Stimulated activated CD4-positive, alpha-beta T cell treated with anti-CD3 and anti-CD28 coated beads, Interleukin-4, amount 100 ng/mL, for 1 hour (primary cell): ENCODE results near the gene SRSF2.
"Not testable (repeated sequence)": the region's sequence is repeated elsewhere in the genome, so short reads cannot be mapped to it uniquely, and the experiment has no call there.

Experiments
- DNase-seq: peaks from one replicate; pipeline ENCODE4 v3.0.0-alpha.2; 2020

Gene SRSF2

GRCh38 chr17:76737082-76737675, at the start of gene SRSF2:
SRSF2 (minus strand) TSS chr17:76737331; CDS start chr17:76737160, 171 bp downstream.
- peak; percentile 97 for DNase-seq

- no peak for DNase-seq
Observed at GRCh38 chr17:76784926-76785325, 47.8 kb upstream of the SRSF2 start.

GRCh38 chr17:76783146-76783545, 46.0 kb upstream of the SRSF2 start:
- no peak for DNase-seq

- DNase-seq: no peak
Observed at GRCh38 chr17:76781056-76781982, 44.2 kb upstream of the SRSF2 start.

- DNase-seq: no peak
Observed at GRCh38 chr17:76775021-76775600, 38.0 kb upstream of the SRSF2 start.

- peak; percentile 55 for DNase-seq
Observed at GRCh38 chr17:76772842-76773525, 35.9 kb upstream of the SRSF2 start.

GRCh38 chr17:76758570-76758969, 21.4 kb upstream of the SRSF2 start:
- DNase-seq: no peak

GRCh38 chr17:76757256-76757655, 20.1 kb upstream of the SRSF2 start:
- DNase-seq: no peak

- DNase-seq: no peak
Observed at GRCh38 chr17:76755285-76755684, 18.2 kb upstream of the SRSF2 start.

- DNase-seq: no peak
Observed at GRCh38 chr17:76753061-76753961, 16.2 kb upstream of the SRSF2 start.

- DNase-seq: no peak
Observed at GRCh38 chr17:76752006-76752405, 14.9 kb upstream of the SRSF2 start.

GRCh38 chr17:76751416-76751993, 14.4 kb upstream of the SRSF2 start:
- no peak for DNase-seq

- DNase-seq: no peak
Observed at GRCh38 chr17:76748657-76749056, 11.5 kb upstream of the SRSF2 start.

- DNase-seq: no peak
Observed at GRCh38 chr17:76747716-76748363, 10.7 kb upstream of the SRSF2 start.

- not testable (repeated sequence) for DNase-seq
Observed at GRCh38 chr17:76745785-76746184, 8.7 kb upstream of the SRSF2 start.

GRCh38 chr17:76744747-76745146, 7.6 kb upstream of the SRSF2 start:
- DNase-seq: no peak

- DNase-seq: no peak
Observed at GRCh38 chr17:76742958-76743357, 5.8 kb upstream of the SRSF2 start.

GRCh38 chr17:76740329-76741118, 3.4 kb upstream of the SRSF2 start:
- no peak for DNase-seq

GRCh38 chr17:76739568-76740115, 2.5 kb upstream of the SRSF2 start:
- not testable (repeated sequence) for DNase-seq

GRCh38 chr17:76738468-76738850, 1.3 kb upstream of the SRSF2 start:
- no peak for DNase-seq
